Loucy (cell line): ENCODE measurements around the gene SATB2.

Experiments
- CTCF ChIP-seq: fragments of 200-600 bp; sonication (generic); conservative IDR thresholded peaks from 2 replicates; pipeline ENCODE4 v1.5.1; 2014; ENCODE audit warnings: mild to moderate bottlenecking, antibody characterized with exemption, low read length
- EZH2phosphoT487 ChIP-seq: fragments of 200-600 bp; IDR thresholded peaks from 2 replicates; pipeline ENCODE4 v1.6.1; 2018; ENCODE audit warnings: antibody characterized with exemption, mild to moderate bottlenecking, moderate library complexity, borderline replicate concordance

- TF ChIP-seq EZH2phosphoT487, result no peak
- no peak for TF ChIP-seq CTCF
Measured at GRCh38 chr2:199463708-199464605, 6.2 kb upstream of the SATB2 start.
